ENCODE data around the gene COX5B.
"Not testable (repeated sequence)": the region's sequence is repeated elsewhere in the genome, so short reads cannot be mapped to it uniquely, and the experiment has no call there.

DNA sequence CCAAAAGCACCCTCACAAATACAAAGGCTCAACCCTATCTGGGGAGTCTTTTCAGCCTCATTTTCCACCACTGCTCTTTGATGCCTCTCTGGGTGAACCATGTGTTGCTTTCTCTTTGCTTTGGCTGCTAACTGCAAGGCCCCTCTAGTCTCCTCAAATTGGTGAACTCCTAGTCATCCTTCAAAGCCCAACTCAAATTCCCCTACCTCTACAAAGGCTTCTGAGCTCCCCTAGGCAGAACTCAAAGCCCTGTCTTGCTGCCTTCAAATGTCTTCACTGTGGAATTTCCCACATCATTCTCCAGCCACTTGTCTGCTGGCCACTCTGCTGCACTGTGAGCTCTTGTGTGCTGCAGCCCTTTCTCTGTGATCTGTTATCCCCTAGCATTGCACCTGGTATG lies 22.9 kb upstream of the COX5B start:
- TF ChIP-seq, protein P1, sequence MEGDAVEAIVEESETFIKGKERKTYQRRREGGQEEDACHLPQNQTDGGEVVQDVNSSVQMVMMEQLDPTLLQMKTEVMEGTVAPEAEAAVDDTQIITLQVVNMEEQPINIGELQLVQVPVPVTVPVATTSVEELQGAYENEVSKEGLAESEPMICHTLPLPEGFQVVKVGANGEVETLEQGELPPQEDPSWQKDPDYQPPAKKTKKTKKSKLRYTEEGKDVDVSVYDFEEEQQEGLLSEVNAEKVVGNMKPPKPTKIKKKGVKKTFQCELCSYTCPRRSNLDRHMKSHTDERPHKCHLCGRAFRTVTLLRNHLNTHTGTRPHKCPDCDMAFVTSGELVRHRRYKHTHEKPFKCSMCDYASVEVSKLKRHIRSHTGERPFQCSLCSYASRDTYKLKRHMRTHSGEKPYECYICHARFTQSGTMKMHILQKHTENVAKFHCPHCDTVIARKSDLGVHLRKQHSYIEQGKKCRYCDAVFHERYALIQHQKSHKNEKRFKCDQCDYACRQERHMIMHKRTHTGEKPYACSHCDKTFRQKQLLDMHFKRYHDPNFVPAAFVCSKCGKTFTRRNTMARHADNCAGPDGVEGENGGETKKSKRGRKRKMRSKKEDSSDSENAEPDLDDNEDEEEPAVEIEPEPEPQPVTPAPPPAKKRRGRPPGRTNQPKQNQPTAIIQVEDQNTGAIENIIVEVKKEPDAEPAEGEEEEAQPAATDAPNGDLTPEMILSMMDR (conservative IDR thresholded peaks at IDR 0.05; ENCODE audit: low read depth, low read length) = not testable (repeated sequence)
- TF ChIP-seq EZH2 (IDR thresholded peaks at IDR 0.05; ENCODE audit: low read length, unreplicated experiment); EZH2phosphoT487 (IDR thresholded peaks at IDR 0.05; ENCODE audit: borderline replicate concordance, low read length): not testable (repeated sequence)

All from PC-3 (cell line).